HEK293 (cell line): Measurements from ENCODE around the gene TSKU.

Source experiments
- CTCF ChIA-PET: fragments of 350-600 bp; formaldehyde crosslinking; extraction: SDS; loops from one replicate; lab custom pipeline; 2021; ENCODE audit warnings: antibody characterized with exemption; lab: Yijun Ruan, JAX
- POLR2A ChIA-PET: fragments of 300-600 bp; formaldehyde crosslinking; extraction: SDS; loops from one replicate; lab custom pipeline; 2020; ENCODE audit warnings: antibody characterized with exemption, inconsistent platforms; lab: Yijun Ruan, JAX
- H3K27ac ChIP-seq: fragments of 200-500 bp; sonication (Bioruptor generic); 2 replicates; pipeline ENCODE4 v1.5.1; 2014; ENCODE audit warnings: low read depth, low read length, control low read depth, inconsistent platforms; ENCODE audit errors: extremely low read depth
- H3K36me3 ChIP-seq, 2 experiments: fragments of 200-500 bp in 1 of 2; sonication (Bioruptor generic) in 1 of 2; 1 replicate in 1 of 2; 2 replicates in 1 of 2; pipeline ENCODE4 v1.5.1; 2014 to 2017; ENCODE audit warnings: inconsistent platforms in 2 of 2, low read length in 2 of 2; ENCODE audit not compliant: control insufficient read depth in 2 of 2, insufficient read depth in 1 of 2
- H3K4me1 ChIP-seq: fragments of 200-500 bp; sonication (Bioruptor generic); 2 replicates; pipeline ENCODE4 v1.5.1; 2014; ENCODE audit warnings: mild to moderate bottlenecking, low read length, inconsistent platforms; ENCODE audit not compliant: control insufficient read depth, insufficient read depth
- H3K4me3 ChIP-seq: 2 replicates; pipeline ENCODE4 v1.5.1; 2011; ENCODE audit warnings: low read depth, mild to moderate bottlenecking, control low read depth, low read length, moderate library complexity
- H3K9me3 ChIP-seq: fragments of 200-500 bp; sonication (Bioruptor generic); 2 replicates; pipeline ENCODE4 v1.5.1; 2014; ENCODE audit warnings: low read depth, low read length, inconsistent platforms; ENCODE audit not compliant: control insufficient read depth, insufficient read depth
- FEZF1 ChIP-seq: fragments of 450-650 bp; formaldehyde crosslinking; IDR thresholded peaks from 2 replicates; pipeline ENCODE4 v1.5.1; 2016; ENCODE audit warnings: missing biosample characterization, missing genetic modification characterization
- GFI1B ChIP-seq: fragments of 450-650 bp; formaldehyde crosslinking; IDR thresholded peaks from 2 replicates; pipeline ENCODE4 v1.5.1; 2016; ENCODE audit warnings: missing biosample characterization, missing genetic modification characterization
- HOXC10 ChIP-seq: sonication (generic); formaldehyde crosslinking; IDR thresholded peaks from 2 replicates; pipeline ENCODE4 v1.8.1; 2023; ENCODE audit warnings: mild to moderate bottlenecking, missing genetic modification reagents
- HOXD13 ChIP-seq: sonication (generic); formaldehyde crosslinking; IDR thresholded peaks from 2 replicates; pipeline ENCODE4 v1.8.0; 2022; ENCODE audit warnings: missing genetic modification reagents, borderline replicate concordance
- KLF7 ChIP-seq: fragments of 450-650 bp; formaldehyde crosslinking; IDR thresholded peaks from 2 replicates; pipeline ENCODE4 v1.5.1; 2016; ENCODE audit warnings: missing biosample characterization, missing genetic modification characterization, borderline replicate concordance
- MEIS1 ChIP-seq: sonication (generic); formaldehyde crosslinking; IDR thresholded peaks from 2 replicates; pipeline ENCODE4 v1.8.1; 2022; ENCODE audit warnings: missing genetic modification reagents, mild to moderate bottlenecking, borderline replicate concordance
- PRDM2 ChIP-seq: fragments of 450-650 bp; formaldehyde crosslinking; IDR thresholded peaks from 2 replicates; pipeline ENCODE4 v1.5.1; 2016; ENCODE audit warnings: missing biosample characterization, missing genetic modification characterization, borderline replicate concordance
- RBAK ChIP-seq: fragments of 450-650 bp; formaldehyde crosslinking; IDR thresholded peaks from 2 replicates; pipeline ENCODE4 v1.5.1; 2016; ENCODE audit warnings: missing biosample characterization, missing genetic modification characterization
- SP2 ChIP-seq: fragments of 450-650 bp; formaldehyde crosslinking; IDR thresholded peaks from 2 replicates; pipeline ENCODE4 v1.5.1; 2016; ENCODE audit warnings: missing biosample characterization, missing genetic modification characterization
- ZFP3 ChIP-seq: fragments of 450-650 bp; formaldehyde crosslinking; IDR thresholded peaks from 2 replicates; pipeline ENCODE4 v1.5.1; 2016; ENCODE audit warnings: low read depth, missing biosample characterization, missing genetic modification characterization
- ZIC2 ChIP-seq: fragments of 450-650 bp; formaldehyde crosslinking; IDR thresholded peaks from 2 replicates; pipeline ENCODE4 v1.5.1; 2016; ENCODE audit warnings: missing biosample characterization, missing genetic modification characterization
- ZNF132 ChIP-seq: fragments of 450-650 bp; formaldehyde crosslinking; IDR thresholded peaks from 2 replicates; pipeline ENCODE4 v1.5.1; 2017; ENCODE audit warnings: missing biosample characterization, missing genetic modification characterization, borderline replicate concordance
- ZNF239 ChIP-seq: fragments of 450-650 bp; formaldehyde crosslinking; IDR thresholded peaks from 2 replicates; pipeline ENCODE4 v1.5.1; 2016; ENCODE audit warnings: missing biosample characterization, missing genetic modification characterization
- ZNF26 ChIP-seq: fragments of 450-650 bp; formaldehyde crosslinking; IDR thresholded peaks from 2 replicates; pipeline ENCODE4 v1.5.1; 2016; ENCODE audit warnings: missing biosample characterization, missing genetic modification characterization
- ZNF521 ChIP-seq: fragments of 450-650 bp; formaldehyde crosslinking; IDR thresholded peaks from 2 replicates; pipeline ENCODE4 v1.5.1; 2017; ENCODE audit warnings: missing biosample characterization, mild to moderate bottlenecking, missing genetic modification characterization
- ZNF596 ChIP-seq: fragments of 450-650 bp; IDR thresholded peaks from 2 replicates; pipeline ENCODE4 v1.5.0; 2018; ENCODE audit warnings: missing biosample characterization, mild to moderate bottlenecking, missing genetic modification characterization, moderate library complexity
- ZNF624 ChIP-seq: fragments of 450-650 bp; formaldehyde crosslinking; IDR thresholded peaks from 2 replicates; pipeline ENCODE4 v1.5.1; 2017; ENCODE audit warnings: missing biosample characterization, missing genetic modification characterization
- ZNF664 ChIP-seq: fragments of 450-650 bp; formaldehyde crosslinking; IDR thresholded peaks from 2 replicates; pipeline ENCODE4 v1.5.1; 2016; ENCODE audit warnings: missing biosample characterization, missing genetic modification characterization
- ZNF701 ChIP-seq: fragments of 450-650 bp; formaldehyde crosslinking; IDR thresholded peaks from 2 replicates; pipeline ENCODE4 v1.5.1; 2016; ENCODE audit warnings: missing biosample characterization, missing genetic modification characterization
- ZNF792 ChIP-seq: fragments of 450-650 bp; formaldehyde crosslinking; IDR thresholded peaks from 2 replicates; pipeline ENCODE4 v1.5.1; 2016; ENCODE audit warnings: missing biosample characterization, missing genetic modification characterization
- ZNF830 ChIP-seq: fragments of 450-650 bp; IDR thresholded peaks from 2 replicates; pipeline ENCODE4 v1.5.0; 2018; ENCODE audit warnings: missing biosample characterization, missing genetic modification characterization, low read depth, mild to moderate bottlenecking, moderate library complexity
- ZNF843 ChIP-seq: fragments of 450-650 bp; formaldehyde crosslinking; IDR thresholded peaks from 2 replicates; pipeline ENCODE4 v1.5.1; 2016; ENCODE audit warnings: missing biosample characterization, missing genetic modification characterization
- ZSCAN23 ChIP-seq: fragments of 450-650 bp; formaldehyde crosslinking; IDR thresholded peaks from 2 replicates; pipeline ENCODE4 v1.5.1; 2016; ENCODE audit warnings: missing biosample characterization, missing genetic modification characterization
- ZSCAN30 ChIP-seq: fragments of 450-650 bp; IDR thresholded peaks from 2 replicates; pipeline ENCODE4 v1.5.1; 2018; ENCODE audit warnings: missing biosample characterization, mild to moderate bottlenecking, missing genetic modification characterization, moderate library complexity

The TSKU gene

GRCh38 chr11:76843907-76844306 is 60.8 kb downstream of the TSKU start:
- H3K9me3 ChIP-seq, result no peaks in the 10 kb centered on the region
- ChIA-PET POLR2A (no interaction called here), CTCF (interaction anchor here (0.6 to 1.3 kb wide), 2 partner anchors 14 to 1138 kb away, joined by 3 to 4 read pairs; no protein-coding TSS in a partner anchor)
- H3K27ac ChIP-seq, result no peak overlapping the region
- no peaks in the 10 kb centered on the region for H3K4me1 ChIP-seq
- TF ChIP-seq ZNF624 (tag by site-specific recombination) (no peak), ZNF132 (tag by site-specific recombination) (no peak), KLF7 (tag by site-specific recombination) (no peak), MEIS1 (CRISPR knock-in tag) (no peak), ZNF596 (no peak), ZNF26 (tag by site-specific recombination) (no peak), ZNF843 (tag by site-specific recombination) (no peak), ZNF239 (tag by site-specific recombination) (no peak), HOXC10 (CRISPR knock-in tag) (no peak), RBAK (tag by site-specific recombination) (no peak), SP2 (tag by site-specific recombination) (no peak), ZSCAN23 (tag by site-specific recombination) (no peak), ZSCAN30 (no peak), HOXD13 (CRISPR knock-in tag) (no peak), ZNF664 (tag by site-specific recombination) (no peak), FEZF1 (tag by site-specific recombination) (no peak)
- no peak overlapping the region for H3K4me3 ChIP-seq
- no peaks in the 10 kb centered on the region for H3K36me3 ChIP-seq

DNA sequence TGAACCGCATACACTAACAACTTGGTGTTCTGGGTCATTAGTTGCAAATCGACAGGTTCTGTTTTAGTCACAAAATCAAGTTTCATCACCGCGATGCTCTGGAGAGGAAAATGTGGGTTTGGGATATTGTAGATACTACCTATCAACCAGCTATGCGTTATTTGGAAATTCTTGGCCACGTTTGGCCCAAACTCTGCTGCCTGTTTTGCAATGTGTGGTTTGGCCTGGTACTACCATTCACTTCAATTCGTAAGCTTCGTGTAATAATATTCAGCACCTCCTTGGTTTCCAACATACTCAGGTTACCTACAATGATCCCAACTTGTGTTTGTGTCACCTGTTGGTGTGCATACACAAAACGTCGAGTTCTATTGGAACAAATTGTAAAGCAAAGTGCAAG is 61.4 kb downstream of the TSKU start:
- no peak for TF ChIP-seq ZNF596
- TF ChIP-seq ZNF624 (tag by site-specific recombination), result no peak
- TF ChIP-seq RBAK (tag by site-specific recombination), result no peak
- TF ChIP-seq ZNF26 (tag by site-specific recombination), result no peak
- TF ChIP-seq FEZF1 (tag by site-specific recombination), result no peak
- no peak for TF ChIP-seq GFI1B (tag by site-specific recombination)
- TF ChIP-seq ZNF792 (tag by site-specific recombination), result no peak
- no peak for TF ChIP-seq ZNF521 (tag by site-specific recombination)
- no peak for TF ChIP-seq ZNF843 (tag by site-specific recombination)
- Histone ChIP-seq H3K4me3 (no peak overlapping the region), H3K4me1 (no peaks in the 10 kb centered on the region), H3K36me3 (no peaks in the 10 kb centered on the region), H3K9me3 (no peaks in the 10 kb centered on the region), H3K27ac (no peak overlapping the region)
- ChIA-PET POLR2A (no interaction called here), CTCF (interaction anchor here (1.3 kb wide), 1 partner anchor 14 kb away, joined by 3 read pairs; no protein-coding TSS in a partner anchor)

DNA sequence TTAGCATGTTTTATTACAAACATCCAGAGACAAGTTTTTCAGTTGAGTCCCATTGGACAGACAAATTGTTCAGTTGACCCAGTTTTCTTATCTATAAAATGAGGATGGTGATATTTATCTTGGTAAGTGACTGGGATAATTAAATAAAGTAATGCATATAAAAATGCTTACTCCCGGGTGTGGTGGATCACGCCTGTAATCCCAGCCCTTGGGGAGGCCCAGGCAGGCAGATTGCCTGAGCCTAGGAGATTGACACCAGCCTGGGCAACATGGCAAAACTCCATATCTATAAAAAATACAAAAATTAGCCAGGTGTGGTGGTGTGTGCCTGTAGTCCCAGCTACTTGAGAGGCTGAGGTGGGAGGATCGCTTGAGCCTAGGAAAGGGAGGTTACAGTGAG is 61.9 kb downstream of the TSKU start:
- H3K4me3 ChIP-seq, result no peak overlapping the region
- no peaks in the 10 kb centered on the region for H3K9me3 ChIP-seq
- H3K36me3 ChIP-seq, result no peaks in the 10 kb centered on the region
- ChIA-PET CTCF (no interaction called here), POLR2A (no interaction called here)
- H3K4me1 ChIP-seq, result no peaks in the 10 kb centered on the region
- no peak overlapping the region for H3K27ac ChIP-seq
- TF ChIP-seq ZNF596 (no peak), ZNF701 (tag by site-specific recombination) (no peak), ZNF830 (tag by site-specific recombination) (no peak), ZFP3 (no peak), PRDM2 (tag by site-specific recombination) (no peak), ZIC2 (tag by site-specific recombination) (no peak)
